Caco-2 (cell line): Measurements from ENCODE around the gene ASGR2. TPM values are rescaled to one million over a fixed set of nuclear protein-coding genes. Genes with fewer than 3 reads are reported as not detected.

Experiments
- BruUV-seq: library from RNA; stranded (reverse); fragments of 400-500 nt; replicated peaks from 2 replicates; lab custom pipeline; 2021; lab: Mats Ljungman, UMichigan
- CTCF ChIA-PET: fragments of 300-600 bp; sonication (Branson Sonifier 250); formaldehyde crosslinking; loops from one replicate; lab custom pipeline; 2022; ENCODE audit warnings: antibody characterized with exemption; lab: Charles Lee
- POLR2A ChIA-PET: fragments of 300-600 bp; sonication (Branson Sonifier 250); formaldehyde crosslinking; loops from one replicate; lab custom pipeline; 2022; ENCODE audit warnings: antibody characterized with exemption; lab: Charles Lee
- DNase-seq, 2 experiments: peaks; one replicate each; pipeline versions ENCODE4 v3.0.0 to v3.0.0-alpha.2; 2020 to 2022
- H3K27me3 ChIP-seq: replicated peaks from 2 replicates; pipeline ENCODE4 v1.6.0; 2011; ENCODE audit warnings: low read length; ENCODE audit not compliant: control insufficient read depth, insufficient read depth
- H3K36me3 ChIP-seq: 2 replicates; pipeline ENCODE4 v1.5.1; 2011; ENCODE audit warnings: low read length; ENCODE audit not compliant: control insufficient read depth, insufficient read depth
- H3K4me1 ChIP-seq: fragments of 250-450 bp; sonication (Bioruptor Pico); 2 replicates; pipeline ENCODE4 v1.5.1; 2020; ENCODE audit warnings: mild to moderate bottlenecking
- H3K4me3 ChIP-seq: 2 replicates; pipeline ENCODE4 v1.5.1; 2011; ENCODE audit warnings: low read depth, mild to moderate bottlenecking, control low read depth, low read length
- H3K9me3 ChIP-seq: fragments of 250-450 bp; sonication (Bioruptor Pico); 2 replicates; pipeline ENCODE4 v1.5.1; 2020; ENCODE audit warnings: mild to moderate bottlenecking, moderate library complexity
- H3K27ac Mint-ChIP-seq: one replicate; pipeline ENCODE4 v1.8.0; 2022; ENCODE audit warnings: mixed read lengths; ENCODE audit not compliant: unreplicated experiment
- H3K27me3 Mint-ChIP-seq: one replicate; pipeline ENCODE4 v1.8.0; 2022; ENCODE audit warnings: mixed read lengths; ENCODE audit not compliant: insufficient read depth, unreplicated experiment
- H3K36me3 Mint-ChIP-seq: one replicate; pipeline ENCODE4 v1.8.0; 2022; ENCODE audit warnings: mild to moderate bottlenecking, mixed read lengths; ENCODE audit not compliant: insufficient read depth, unreplicated experiment
- H3K4me1 Mint-ChIP-seq: one replicate; pipeline ENCODE4 v1.8.0; 2022; ENCODE audit warnings: low read depth, mixed read lengths; ENCODE audit not compliant: unreplicated experiment
- H3K4me3 Mint-ChIP-seq: one replicate; pipeline ENCODE4 v1.8.0; 2022; ENCODE audit warnings: mild to moderate bottlenecking, moderate library complexity, mixed read lengths; ENCODE audit not compliant: unreplicated experiment
- H3K9me3 Mint-ChIP-seq: one replicate; pipeline ENCODE4 v1.8.0; 2022; ENCODE audit warnings: mixed read lengths; ENCODE audit not compliant: unreplicated experiment
- CTCF ChIP-seq, 2 experiments: fragments of 200-600 bp in 1 of 2; IDR thresholded peaks; 1 replicate in 1 of 2; 2 replicates in 1 of 2; pipeline versions ENCODE4 v1.5.1 to v1.8.0; 2011 to 2022; ENCODE audit warnings: antibody characterized with exemption in 1 of 2, control low read depth in 1 of 2, inconsistent platforms in 1 of 2, low read depth in 1 of 2, low read length in 1 of 2, mild to moderate bottlenecking in 1 of 2, moderate library complexity in 1 of 2; ENCODE audit not compliant: insufficient read depth in 1 of 2, severe bottlenecking in 1 of 2, unreplicated experiment in 1 of 2
- intact Hi-C: fragments of 100-400 bp; cut with micrococcal nuclease; formaldehyde crosslinking; loops from one replicate; pipeline ENCODE4 v1.10.0; 2022; ENCODE audit not compliant: unreplicated experiment
- total RNA-seq: library from RNA; stranded (reverse); gene quantifications from 2 replicates; pipeline ENCODE4 v1.2.3, GENCODE V29; 2022

ASGR2 gene
- total RNA-seq, 1 experiment from 2014 or later, result 12.8 TPM

- intact Hi-C loops, result no loop called here
- Mint-ChIP-seq H3K4me3 (no peak overlapping the region), H3K4me1 (no peaks in the 10 kb centered on the region), H3K36me3 (no peaks in the 10 kb centered on the region), H3K27ac (no peak overlapping the region), H3K27me3 (no peaks in the 10 kb centered on the region), H3K9me3 (no peaks in the 10 kb centered on the region)
- Histone ChIP-seq H3K36me3 (no peaks in the 10 kb centered on the region), H3K9me3 (no peaks in the 10 kb centered on the region), H3K27me3 (no peaks in the 10 kb centered on the region), H3K4me3 (no peak overlapping the region), H3K4me1 (peaks cover 4% of the 10 kb centered on the region; the same call in 1 of the 2 replicates)
- DNase-seq, result no peak
- no TSS peak for BruUV-seq
- CTCF ChIA-PET, result no interaction called here
- POLR2A ChIA-PET, result no interaction called here
- TF ChIP-seq CTCF (IDR thresholded peaks at IDR 0.05; ENCODE audit: insufficient read depth in 1 of 2, low read depth in 1 of 2, low read length in 1 of 2, severe bottlenecking in 1 of 2, unreplicated experiment in 1 of 2), result no peak
Observed at GRCh38 chr17:7120123-7120522, 5.5 kb upstream of the ASGR2 start.

GRCh38 chr17:7119314-7119713, 4.7 kb upstream of the ASGR2 start:
- intact Hi-C loops, result no loop called here
- H3K4me3 Mint-ChIP-seq, result no peak overlapping the region
- POLR2A ChIA-PET, result no interaction called here
- Histone ChIP-seq H3K4me3 (no peak overlapping the region), H3K27me3 (no peaks in the 10 kb centered on the region), H3K9me3 (no peaks in the 10 kb centered on the region), H3K4me1 (peaks cover 10% of the 10 kb centered on the region), H3K36me3 (no peaks in the 10 kb centered on the region)
- no peak overlapping the region for H3K27ac Mint-ChIP-seq
- no peak for TF ChIP-seq CTCF (IDR thresholded peaks at IDR 0.05; ENCODE audit: insufficient read depth in 1 of 2, low read depth in 1 of 2, low read length in 1 of 2, severe bottlenecking in 1 of 2, unreplicated experiment in 1 of 2)
- CTCF ChIA-PET, result no interaction called here
- H3K36me3 Mint-ChIP-seq, result no peaks in the 10 kb centered on the region
- H3K9me3 Mint-ChIP-seq, result no peaks in the 10 kb centered on the region
- H3K4me1 Mint-ChIP-seq, result no peaks in the 10 kb centered on the region
- no peaks in the 10 kb centered on the region for H3K27me3 Mint-ChIP-seq
- BruUV-seq, result no TSS peak
- DNase-seq, result no peak

- H3K4me3 ChIP-seq, result no peak overlapping the region
- peak; percentile 13 to 42 for DNase-seq
- Mint-ChIP-seq H3K27ac (no peak overlapping the region), H3K4me3 (peak overlapping the region; percentile 58), H3K4me1 (peaks cover 7% of the 10 kb centered on the region), H3K36me3 (no peaks in the 10 kb centered on the region), H3K27me3 (no peaks in the 10 kb centered on the region), H3K9me3 (no peaks in the 10 kb centered on the region)
- ChIA-PET POLR2A (interaction anchor here (0.6 to 1.2 kb wide), 3 partner anchors 79 to 1180 kb away, joined by 3 to 4 read pairs (median 3); partner anchors contain the start of genes SLC16A13 and SLC25A35), CTCF (interaction anchor here (0.9 to 1.0 kb wide), 3 partner anchors 25 to 69 kb away, joined by 4 to 9 read pairs (median 6); no protein-coding TSS in a partner anchor)
- H3K36me3 ChIP-seq, result no peaks in the 10 kb centered on the region
- H3K9me3 ChIP-seq, result no peaks in the 10 kb centered on the region
- intact Hi-C loops, result no loop called here
- TSS peak; percentile 38 for BruUV-seq
- no peaks in the 10 kb centered on the region for H3K27me3 ChIP-seq
- peaks cover 21% of the 10 kb centered on the region for H3K4me1 ChIP-seq
- no peak for TF ChIP-seq CTCF (IDR thresholded peaks at IDR 0.05; ENCODE audit: insufficient read depth in 1 of 2, low read depth in 1 of 2, low read length in 1 of 2, severe bottlenecking in 1 of 2, unreplicated experiment in 1 of 2)
Observed at GRCh38 chr17:7114875-7115614, 423 bp upstream of the ASGR2 start.
